Tongue (tissue), 2 donors: Measurements from ENCODE around the gene UBE2QL1. TPM values are rescaled to one million over a fixed set of nuclear protein-coding genes. Genes with fewer than 3 reads are reported as not detected.
A peak's percentile ranks its signal among the peaks of the same experiment; 100 is the strongest.

ENCODE experiments used
- DNase-seq: peaks from one replicate; pipeline ENCODE4 v3.0.0-alpha.2; 2015
- total RNA-seq: library from RNA; depleted of rRNA; stranded (reverse); fragments of >200 nt; gene quantifications from one replicate; pipeline ENCODE4 v1.2.3, GENCODE V29; 2014

Gene UBE2QL1
- total RNA-seq, 1 donor from 2014 or later, result 2.3 TPM

GRCh38 chr5:6539060-6539459 lies 90.4 kb downstream of the UBE2QL1 start:
- no peak for DNase-seq

GRCh38 chr5:6540111-6540827 lies 91.6 kb downstream of the UBE2QL1 start:
- DNase-seq, result peak; percentile 72

GRCh38 chr5:6541256-6542013 lies 92.8 kb downstream of the UBE2QL1 start:
- no peak for DNase-seq

GRCh38 chr5:6542421-6543345 lies 94.0 kb downstream of the UBE2QL1 start:
- no peak for DNase-seq

GRCh38 chr5:6543346-6543730 lies 94.7 kb downstream of the UBE2QL1 start:
- no peak for DNase-seq

GRCh38 chr5:6543830-6544560 lies 95.3 kb downstream of the UBE2QL1 start:
- DNase-seq, result no peak

Other genes with a start within 250 kb of the UBE2QL1 start
- 18.7 TPM for gene MED10, start 70.3 kb upstream of the UBE2QL1 start, total RNA-seq
- gene NSUN2, start 184.2 kb downstream of the UBE2QL1 start, total RNA-seq, result 43.8 TPM
- 3.6 TPM for gene SRD5A1, start 184.6 kb downstream of the UBE2QL1 start, total RNA-seq